Vagina (tissue), 2 donors: ENCODE data around the gene LARP4. TPM values are rescaled to one million over a fixed set of nuclear protein-coding genes. Genes with fewer than 3 reads are reported as not detected.

Source experiments
- DNase-seq, 2 donors: peaks; one replicate each; pipeline ENCODE4 v3.0.0-alpha.2; 2017; ENCODE audit errors: extremely low spot score in 2 of 2
- H3K27ac ChIP-seq: fragments of 200-600 bp; sonication (generic); one replicate; pipeline ENCODE4 v1.5.1; 2019
- H3K27me3 ChIP-seq: fragments of 200-600 bp; sonication (generic); one replicate; pipeline ENCODE4 v1.5.1; 2019
- H3K36me3 ChIP-seq, 2 donors: fragments of 200-600 bp; sonication (generic); one replicate each; pipeline ENCODE4 v1.5.1; 2017 to 2019
- H3K4me1 ChIP-seq: fragments of 200-600 bp; sonication (generic); one replicate; pipeline ENCODE4 v1.5.1; 2019
- H3K4me3 ChIP-seq, 2 donors: fragments of 200-600 bp; sonication (generic); 1 replicate in 1 of 2; 2 replicates in 1 of 2; pipeline ENCODE4 v1.5.1; 2016 to 2019
- H3K9me3 ChIP-seq: fragments of 200-600 bp; sonication (generic); one replicate; pipeline ENCODE4 v1.5.1; 2019
- POLR2A ChIP-seq, 2 donors: fragments of 450-650 bp; IDR thresholded peaks; one replicate each; pipeline ENCODE4 v1.6.1; 2017; ENCODE audit warnings: antibody characterized with exemption in 2 of 2, mild to moderate bottlenecking in 2 of 2, moderate library complexity in 2 of 2
- POLR2AphosphoS5 ChIP-seq, 2 donors: sonication (generic); formaldehyde crosslinking; IDR thresholded peaks; one replicate each; pipeline ENCODE4 v1.9.0; 2017; ENCODE audit warnings: antibody characterized with exemption in 2 of 2, mild to moderate bottlenecking in 2 of 2, low read depth in 1 of 2; ENCODE audit not compliant: insufficient read depth in 1 of 2
- intact Hi-C: fragments of 100-400 bp; cut with DNase I; formaldehyde crosslinking; loops from one replicate; pipeline ENCODE4 v1.15.1; 2023
- total RNA-seq: library from RNA; depleted of rRNA; stranded (reverse); fragments of >200 nt; gene quantifications from one replicate; pipeline ENCODE4 v1.2.3, GENCODE V29; 2016
- TF ChIP-seq, protein P1 (sequence below), 3 experiments: fragments of 450-650 bp in 2 of 3; fragments of 200-600 bp in 1 of 3; sonication (generic) in 1 of 3; IDR thresholded peaks; one replicate each; pipeline ENCODE4 v1.5.1; 2017 to 2019; ENCODE audit warnings: antibody characterized with exemption in 3 of 3, mild to moderate bottlenecking in 2 of 3, moderate library complexity in 2 of 3

The LARP4 gene
- total RNA-seq, 1 donor from 2014 or later, result 38.5 TPM

DNA sequence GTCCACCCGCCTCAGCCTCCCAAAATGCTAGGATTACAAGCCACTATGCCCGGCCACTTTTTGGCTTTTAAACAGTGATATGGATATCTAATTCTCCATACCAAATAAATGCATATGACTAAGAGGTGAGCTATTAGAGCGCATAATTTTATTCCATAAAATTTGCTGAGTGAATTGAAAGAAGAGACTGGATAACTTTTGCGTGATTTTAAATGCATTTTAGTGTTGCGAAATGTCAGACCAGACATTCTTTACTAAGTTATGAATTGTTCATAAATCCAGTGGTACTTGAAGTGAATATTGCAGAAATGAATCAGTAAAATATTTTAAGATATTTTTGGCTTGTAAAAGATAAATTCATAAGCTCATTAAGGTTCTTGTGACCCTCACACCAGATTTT is 53.2 kb downstream of the LARP4 start:
- TF ChIP-seq POLR2A (IDR thresholded peaks at IDR 0.05) (no peak), POLR2AphosphoS5 (IDR thresholded peaks at IDR 0.05; ENCODE audit: insufficient read depth in 1 of 2, low read depth in 1 of 2) (no peak)
- TF ChIP-seq, protein P1, sequence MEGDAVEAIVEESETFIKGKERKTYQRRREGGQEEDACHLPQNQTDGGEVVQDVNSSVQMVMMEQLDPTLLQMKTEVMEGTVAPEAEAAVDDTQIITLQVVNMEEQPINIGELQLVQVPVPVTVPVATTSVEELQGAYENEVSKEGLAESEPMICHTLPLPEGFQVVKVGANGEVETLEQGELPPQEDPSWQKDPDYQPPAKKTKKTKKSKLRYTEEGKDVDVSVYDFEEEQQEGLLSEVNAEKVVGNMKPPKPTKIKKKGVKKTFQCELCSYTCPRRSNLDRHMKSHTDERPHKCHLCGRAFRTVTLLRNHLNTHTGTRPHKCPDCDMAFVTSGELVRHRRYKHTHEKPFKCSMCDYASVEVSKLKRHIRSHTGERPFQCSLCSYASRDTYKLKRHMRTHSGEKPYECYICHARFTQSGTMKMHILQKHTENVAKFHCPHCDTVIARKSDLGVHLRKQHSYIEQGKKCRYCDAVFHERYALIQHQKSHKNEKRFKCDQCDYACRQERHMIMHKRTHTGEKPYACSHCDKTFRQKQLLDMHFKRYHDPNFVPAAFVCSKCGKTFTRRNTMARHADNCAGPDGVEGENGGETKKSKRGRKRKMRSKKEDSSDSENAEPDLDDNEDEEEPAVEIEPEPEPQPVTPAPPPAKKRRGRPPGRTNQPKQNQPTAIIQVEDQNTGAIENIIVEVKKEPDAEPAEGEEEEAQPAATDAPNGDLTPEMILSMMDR (IDR thresholded peaks at IDR 0.05), result no peak
- no peaks in the 10 kb centered on the region for H3K9me3 ChIP-seq
- H3K4me1 ChIP-seq, result no peaks in the 10 kb centered on the region
- intact Hi-C loops, result no loop called here
- peaks cover 0 to 14% of the 10 kb centered on the region in 2 donors for H3K36me3 ChIP-seq
- H3K27me3 ChIP-seq, result no peaks in the 10 kb centered on the region
- no peak overlapping the region for H3K4me3 ChIP-seq
- no peak for DNase-seq
- H3K27ac ChIP-seq, result no peak overlapping the region

DNA sequence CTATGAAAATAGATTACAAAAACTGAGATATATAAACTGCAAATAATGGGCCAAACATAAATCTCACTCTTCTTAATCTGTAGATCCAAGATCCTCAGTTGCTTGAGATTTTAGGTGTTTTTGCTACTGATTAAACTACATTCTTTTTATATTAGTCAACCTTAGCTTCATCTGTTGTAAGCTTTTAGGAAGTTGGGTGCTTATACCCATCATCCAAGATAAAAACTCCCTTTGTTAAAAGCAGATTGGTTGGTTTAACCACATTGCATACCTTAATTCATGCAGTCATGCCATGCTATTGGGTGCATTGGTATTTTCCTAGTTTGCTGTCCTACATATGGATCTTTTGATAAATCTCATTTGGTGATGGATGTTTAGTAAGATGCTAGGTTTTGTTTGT is 57.9 kb downstream of the LARP4 start:
- no peaks in the 10 kb centered on the region for H3K9me3 ChIP-seq
- H3K27ac ChIP-seq, result no peak overlapping the region
- intact Hi-C loops, result no loop called here
- H3K27me3 ChIP-seq, result no peaks in the 10 kb centered on the region
- no peak for DNase-seq
- no peaks in the 10 kb centered on the region for H3K4me1 ChIP-seq
- peaks cover 0 to 24% of the 10 kb centered on the region in 2 donors for H3K36me3 ChIP-seq
- H3K4me3 ChIP-seq, result no peak overlapping the region
- TF ChIP-seq, protein P1 (IDR thresholded peaks at IDR 0.05), result no peak
- TF ChIP-seq POLR2AphosphoS5 (IDR thresholded peaks at IDR 0.05; ENCODE audit: insufficient read depth in 1 of 2, low read depth in 1 of 2) (no peak), POLR2A (IDR thresholded peaks at IDR 0.05) (no peak)

DNA sequence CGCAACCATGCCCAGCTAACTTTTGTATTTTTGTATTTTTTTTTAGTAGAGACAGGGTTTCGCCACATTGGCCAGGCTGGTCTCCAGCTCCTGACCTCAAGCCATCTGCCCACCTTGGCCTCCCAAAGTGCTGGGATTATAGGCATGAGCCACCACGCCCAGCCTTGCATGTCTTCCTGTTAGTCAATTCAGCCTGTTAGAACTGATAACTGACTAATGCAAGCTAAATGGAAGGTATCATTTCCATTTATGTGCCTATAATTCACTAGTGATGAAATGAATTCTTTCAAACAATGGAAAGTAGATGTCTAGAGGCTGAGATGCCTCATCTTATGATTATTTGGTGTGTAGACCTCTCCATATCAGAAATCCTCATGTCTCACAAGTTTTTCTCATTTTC is 66.8 kb downstream of the LARP4 start:
- Histone ChIP-seq H3K36me3 (peaks cover 0 to 78% of the 10 kb centered on the region in 2 donors), H3K27ac (no peak overlapping the region), H3K4me3 (no peak overlapping the region), H3K9me3 (no peaks in the 10 kb centered on the region), H3K27me3 (no peaks in the 10 kb centered on the region), H3K4me1 (no peaks in the 10 kb centered on the region)
- no peak for DNase-seq
- TF ChIP-seq POLR2AphosphoS5 (IDR thresholded peaks at IDR 0.05; ENCODE audit: insufficient read depth in 1 of 2, low read depth in 1 of 2) (no peak), POLR2A (IDR thresholded peaks at IDR 0.05) (no peak)
- TF ChIP-seq, protein P1 (IDR thresholded peaks at IDR 0.05), result no peak
- intact Hi-C loops, result no loop called here

DNA sequence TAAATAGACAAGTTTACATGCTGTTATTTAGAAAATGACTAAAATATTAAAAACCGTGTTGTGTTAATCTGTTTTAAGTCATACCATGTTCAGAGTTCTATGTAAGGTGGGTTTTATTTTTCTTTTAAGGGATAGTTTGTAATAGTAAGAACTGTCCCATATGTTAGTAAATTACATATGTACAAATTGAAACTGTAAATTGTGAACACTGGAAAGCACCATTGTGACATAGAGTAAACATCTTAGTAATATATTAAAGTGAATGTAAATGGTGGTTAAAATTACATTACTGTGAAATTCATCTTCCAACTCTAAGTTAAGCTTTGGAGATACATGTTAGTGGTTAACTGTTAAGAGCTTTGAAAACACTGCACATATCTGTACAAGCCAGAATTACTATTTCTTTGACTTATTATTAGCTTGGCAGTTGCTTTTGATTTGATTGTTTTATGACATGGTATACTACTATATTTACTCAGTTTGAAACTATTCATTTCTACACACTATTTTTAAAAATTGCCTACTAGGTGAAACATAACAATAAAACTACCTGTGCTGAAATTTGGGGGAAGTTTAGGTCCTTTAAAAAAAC is 76.7 kb downstream of the LARP4 start:
- Histone ChIP-seq H3K4me1 (no peaks in the 10 kb centered on the region), H3K36me3 (peaks cover 0 to 50% of the 10 kb centered on the region in 2 donors), H3K27ac (no peak overlapping the region), H3K9me3 (no peaks in the 10 kb centered on the region), H3K4me3 (no peak overlapping the region), H3K27me3 (no peaks in the 10 kb centered on the region)
- no peak for DNase-seq
- intact Hi-C loops, result no loop called here
- TF ChIP-seq POLR2AphosphoS5 (IDR thresholded peaks at IDR 0.05; ENCODE audit: insufficient read depth in 1 of 2, low read depth in 1 of 2) (no peak), POLR2A (IDR thresholded peaks at IDR 0.05) (no peak)
- TF ChIP-seq, protein P1 (IDR thresholded peaks at IDR 0.05), result no peak

DNA sequence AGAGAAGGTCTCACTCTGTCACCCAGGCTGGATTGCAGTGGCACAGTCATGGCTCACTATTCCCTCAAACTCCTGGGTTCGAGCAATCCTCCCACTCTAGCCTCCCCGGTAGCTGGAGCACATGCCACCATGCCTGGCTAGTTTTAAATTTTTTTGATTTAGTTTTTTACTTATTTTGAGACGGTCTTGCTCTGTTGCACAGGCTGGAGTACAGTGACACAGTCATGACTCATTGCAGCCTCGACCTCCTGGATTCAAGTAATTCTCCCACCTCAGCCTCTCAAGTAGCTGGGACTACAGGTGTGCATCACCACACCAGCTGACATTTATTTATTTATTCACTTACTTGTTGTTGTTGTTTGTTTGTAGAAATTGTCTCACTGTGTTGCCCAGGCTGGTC is 81.9 kb downstream of the LARP4 start:
- Histone ChIP-seq H3K36me3 (peaks cover 0 to 2% of the 10 kb centered on the region in 2 donors), H3K27ac (no peak overlapping the region), H3K4me1 (no peaks in the 10 kb centered on the region), H3K27me3 (no peaks in the 10 kb centered on the region), H3K4me3 (no peak overlapping the region), H3K9me3 (no peaks in the 10 kb centered on the region)
- TF ChIP-seq POLR2AphosphoS5 (IDR thresholded peaks at IDR 0.05; ENCODE audit: insufficient read depth in 1 of 2, low read depth in 1 of 2) (no peak), POLR2A (IDR thresholded peaks at IDR 0.05) (no peak)
- TF ChIP-seq, protein P1 (IDR thresholded peaks at IDR 0.05), result no peak
- no peak for DNase-seq
- intact Hi-C loops, result no loop called here
